ENCODE results near the gene WFDC10A.
A peak's percentile ranks its signal among the peaks of the same experiment; 100 is the strongest.
"Not testable (repeated sequence)": the region's sequence is repeated elsewhere in the genome, so short reads cannot be mapped to it uniquely, and the experiment has no call there.

Gene WFDC10A

DNA sequence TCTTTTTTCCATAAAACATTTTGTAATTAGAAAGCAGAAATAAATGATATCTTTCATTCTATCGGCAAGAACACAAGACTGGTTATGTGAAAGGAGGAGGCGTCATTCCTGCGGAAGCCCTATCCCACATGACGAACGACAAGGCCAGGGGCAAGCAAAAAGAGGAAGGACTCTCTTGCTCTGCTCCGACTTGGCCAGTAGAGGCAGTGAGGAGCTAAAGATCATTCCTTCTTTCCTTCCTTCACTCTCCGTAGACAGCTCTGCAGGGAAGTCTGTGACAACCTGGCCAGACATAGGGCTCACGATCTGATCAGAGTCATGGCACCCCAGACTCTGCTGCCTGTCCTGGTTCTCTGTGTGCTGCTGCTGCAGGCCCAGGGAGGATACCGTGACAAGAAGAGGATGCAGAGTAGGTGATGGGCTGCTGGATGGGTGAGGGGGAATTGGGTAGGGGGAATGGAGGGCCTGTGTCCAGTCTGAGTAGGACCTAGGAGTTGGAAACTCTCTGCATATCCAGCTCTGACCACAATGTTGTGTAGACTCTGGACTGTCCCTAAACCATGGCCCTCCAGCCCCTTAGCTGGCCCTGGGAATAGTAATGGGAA lies at the start of gene WFDC10A:
TSS of gene WFDC10A (plus strand) at position 244 of the 605 bp plus-strand sequence. CDS start at position 319, 75 bp downstream.
- no peaks in the 10 kb centered on the region for H3K4me1 Mint-ChIP-seq
- H3K27ac Mint-ChIP-seq: no peak within 1 kb of the TSS
- DNase-seq (ENCODE audit: low spot score in 2 of 2): peak in 1 of 2 donors; percentile 7
- ATAC-seq: peak; percentile 77
- no peak within 1 kb of the TSS for H3K4me3 Mint-ChIP-seq
- no peaks in the 10 kb centered on the region for H3K9me3 Mint-ChIP-seq
- H3K36me3 Mint-ChIP-seq: no peaks in the 10 kb centered on the region

GRCh38 chr20:45581702-45582101 lies 47.8 kb upstream of the WFDC10A start:
- Mint-ChIP-seq H3K4me3 (no peak overlapping the region), H3K27ac (no peak overlapping the region), H3K9me3 (no peaks in the 10 kb centered on the region), H3K4me1 (no peaks in the 10 kb centered on the region), H3K36me3 (no peaks in the 10 kb centered on the region)
- no peak for ATAC-seq
- no peak for DNase-seq (ENCODE audit: low spot score in 2 of 2)

DNA sequence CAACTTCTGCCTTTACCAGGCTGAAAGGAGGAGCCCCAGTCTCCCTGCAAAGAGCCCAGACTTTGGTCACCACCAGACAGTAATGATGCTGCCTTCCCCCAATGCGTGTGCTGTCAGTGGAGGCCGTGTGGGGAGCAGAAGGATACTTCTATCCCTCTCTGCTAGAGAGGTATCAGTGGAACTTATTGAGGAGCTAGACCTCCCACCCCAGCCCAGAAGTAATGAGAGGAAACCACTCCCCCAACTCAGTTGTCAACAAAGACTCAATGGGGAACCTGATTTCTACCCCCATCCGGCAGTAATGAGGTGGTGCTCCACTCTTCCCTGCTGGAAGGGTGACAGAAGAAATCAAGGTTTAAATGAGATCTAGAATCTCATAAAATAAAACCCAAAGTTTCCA lies 46.0 kb upstream of the WFDC10A start:
- Mint-ChIP-seq H3K9me3 (no peaks in the 10 kb centered on the region), H3K27ac (no peak overlapping the region), H3K4me1 (no peaks in the 10 kb centered on the region), H3K36me3 (no peaks in the 10 kb centered on the region), H3K4me3 (no peak overlapping the region)
- no peak for ATAC-seq
- no peak for DNase-seq (ENCODE audit: low spot score in 2 of 2)

DNA sequence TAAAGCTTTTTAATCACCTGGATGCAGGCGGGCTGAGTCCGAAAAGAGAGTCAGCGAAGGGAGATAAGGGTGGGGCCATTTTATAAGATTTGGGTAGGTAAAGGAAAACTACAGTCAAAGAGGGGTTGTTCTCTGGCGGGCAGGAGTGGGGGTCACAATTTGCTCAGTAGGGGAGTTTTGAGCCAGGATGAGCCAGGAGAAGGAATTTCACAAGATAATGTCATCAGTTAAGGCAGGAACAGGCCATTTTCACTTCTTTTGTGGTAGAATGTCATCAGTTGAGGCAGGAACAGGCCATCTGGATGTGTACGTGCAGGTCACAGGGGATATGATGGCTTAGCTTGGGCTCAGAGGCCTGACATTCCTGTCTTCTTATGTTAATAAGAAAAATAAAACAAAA lies 45.2 kb upstream of the WFDC10A start:
- not testable (repeated sequence) for H3K36me3 Mint-ChIP-seq; H3K4me1 Mint-ChIP-seq; ATAC-seq; H3K27ac Mint-ChIP-seq; H3K9me3 Mint-ChIP-seq; DNase-seq (ENCODE audit: low spot score in 2 of 2); H3K4me3 Mint-ChIP-seq

DNA sequence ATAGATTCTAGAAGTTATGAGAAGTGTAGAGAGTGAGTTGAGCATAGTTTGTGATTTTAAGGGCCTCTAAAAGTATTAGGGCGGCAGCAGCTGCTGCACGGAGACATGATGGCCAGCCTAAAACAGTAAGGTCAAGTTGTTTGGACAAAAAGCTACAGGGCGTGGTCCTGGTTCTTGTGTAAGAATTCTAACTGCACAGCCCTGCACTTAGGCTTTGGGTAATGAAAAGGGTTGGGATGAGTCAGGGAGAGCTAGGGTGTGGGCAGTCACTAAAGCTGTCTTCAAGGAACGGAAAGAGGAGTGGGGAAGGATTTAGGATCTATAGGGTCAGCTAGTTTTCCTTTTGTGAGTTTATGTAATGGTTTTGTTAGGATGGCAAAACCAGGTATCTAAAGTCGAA lies 43.6 kb upstream of the WFDC10A start:
- not testable (repeated sequence) for H3K27ac Mint-ChIP-seq; DNase-seq (ENCODE audit: low spot score in 2 of 2); H3K4me1 Mint-ChIP-seq; H3K9me3 Mint-ChIP-seq; ATAC-seq; H3K4me3 Mint-ChIP-seq; H3K36me3 Mint-ChIP-seq

DNA sequence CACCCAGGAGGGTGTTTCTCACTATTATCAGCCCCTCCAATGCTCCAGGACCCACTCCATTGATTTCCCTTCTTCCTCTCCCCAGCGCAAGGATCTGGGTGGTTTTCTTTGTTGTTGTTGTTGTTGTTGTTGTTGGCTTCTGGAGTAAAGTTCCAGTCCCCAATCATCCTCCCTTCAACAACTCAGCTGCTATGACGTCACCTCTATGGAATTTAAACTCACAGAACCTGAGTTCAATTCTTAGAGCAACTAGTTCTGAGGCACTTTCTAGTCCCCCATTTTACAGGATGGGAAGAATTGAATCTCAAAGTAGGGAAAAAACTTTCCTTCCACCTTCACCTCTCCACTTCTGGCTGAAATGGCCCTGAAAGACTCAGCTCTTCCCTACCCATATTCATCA lies 40.7 kb upstream of the WFDC10A start:
- Mint-ChIP-seq H3K4me1 (no peaks in the 10 kb centered on the region), H3K9me3 (no peaks in the 10 kb centered on the region), H3K27ac (no peak overlapping the region), H3K4me3 (no peak overlapping the region), H3K36me3 (no peaks in the 10 kb centered on the region)
- DNase-seq (ENCODE audit: low spot score in 2 of 2) (no peak), ATAC-seq (no peak)

GRCh38 chr20:45589725-45590124 lies 39.8 kb upstream of the WFDC10A start:
- no peaks in the 10 kb centered on the region for H3K4me1 Mint-ChIP-seq
- no peak for ATAC-seq
- H3K9me3 Mint-ChIP-seq: no peaks in the 10 kb centered on the region

GRCh38 chr20:45592574-45593189 lies 36.9 kb upstream of the WFDC10A start:
- Mint-ChIP-seq H3K36me3 (no peaks in the 10 kb centered on the region), H3K4me3 (no peak overlapping the region), H3K27ac (no peak overlapping the region), H3K9me3 (no peaks in the 10 kb centered on the region), H3K4me1 (no peaks in the 10 kb centered on the region)
- ATAC-seq: peak; percentile 67
- DNase-seq (ENCODE audit: low spot score in 2 of 2): no peak

More at GRCh38 chr20:45589725-45590124, 39.8 kb upstream of the WFDC10A start:
- Mint-ChIP-seq H3K4me3 (no peak overlapping the region), H3K27ac (no peak overlapping the region), H3K36me3 (no peaks in the 10 kb centered on the region)
- DNase-seq (ENCODE audit: low spot score in 2 of 2): no peak

DNA sequence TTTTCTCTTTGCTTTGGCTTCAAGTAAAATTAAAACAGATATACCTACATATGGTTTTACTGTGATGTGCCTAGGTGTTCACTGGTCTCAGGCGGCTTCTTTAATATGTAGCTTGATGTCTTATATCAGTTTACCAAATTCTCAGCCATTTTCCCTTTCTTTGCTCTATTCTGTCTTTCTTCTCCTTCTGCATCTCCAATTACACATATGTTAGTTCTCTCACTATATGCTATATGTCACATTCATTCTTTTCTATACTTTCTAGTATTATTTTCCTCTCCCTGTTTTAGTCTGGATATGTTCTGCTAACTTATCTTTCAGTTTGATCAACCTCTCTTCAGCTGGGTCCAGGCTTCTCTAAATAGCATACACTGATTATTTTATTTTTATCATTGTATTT lies 36.0 kb upstream of the WFDC10A start:
- DNase-seq (ENCODE audit: low spot score in 2 of 2) (no peak), ATAC-seq (no peak)
- no peak overlapping the region for H3K4me3 Mint-ChIP-seq
- no peaks in the 10 kb centered on the region for H3K4me1 Mint-ChIP-seq
- no peaks in the 10 kb centered on the region for H3K36me3 Mint-ChIP-seq
- H3K27ac Mint-ChIP-seq: no peak overlapping the region
- H3K9me3 Mint-ChIP-seq: no peaks in the 10 kb centered on the region

DNA sequence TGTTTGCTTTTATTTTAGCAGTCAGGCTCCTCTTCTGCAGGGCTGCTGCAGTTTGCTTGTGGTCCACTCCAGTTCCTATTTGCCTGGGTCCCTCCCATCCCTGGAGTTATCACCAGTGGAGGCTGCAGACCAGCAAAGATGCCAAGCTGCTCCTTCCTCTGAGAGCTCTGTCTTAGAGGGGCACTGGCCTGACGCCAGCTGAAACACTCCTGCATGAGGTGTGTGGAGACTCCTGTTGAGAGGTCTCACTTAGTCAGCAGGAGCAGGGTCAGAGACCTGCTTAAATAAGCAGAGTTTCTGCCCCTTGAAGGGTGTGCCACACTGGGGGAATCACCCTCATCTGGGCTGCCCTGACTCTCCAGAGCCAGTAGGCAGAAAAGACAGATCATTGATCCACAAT lies 34.3 kb upstream of the WFDC10A start:
- no peak for ATAC-seq

GRCh38 chr20:45607810-45608209 lies 21.7 kb upstream of the WFDC10A start:
- no peak for DNase-seq (ENCODE audit: low spot score in 2 of 2)

More for the DNA sequence above, 34.3 kb upstream of the WFDC10A start:
- no peaks in the 10 kb centered on the region for H3K36me3 Mint-ChIP-seq
- no peak for DNase-seq (ENCODE audit: low spot score in 2 of 2)
- H3K4me3 Mint-ChIP-seq: no peak overlapping the region
- H3K9me3 Mint-ChIP-seq: no peaks in the 10 kb centered on the region
- H3K27ac Mint-ChIP-seq: no peak overlapping the region
- no peaks in the 10 kb centered on the region for H3K4me1 Mint-ChIP-seq

DNA sequence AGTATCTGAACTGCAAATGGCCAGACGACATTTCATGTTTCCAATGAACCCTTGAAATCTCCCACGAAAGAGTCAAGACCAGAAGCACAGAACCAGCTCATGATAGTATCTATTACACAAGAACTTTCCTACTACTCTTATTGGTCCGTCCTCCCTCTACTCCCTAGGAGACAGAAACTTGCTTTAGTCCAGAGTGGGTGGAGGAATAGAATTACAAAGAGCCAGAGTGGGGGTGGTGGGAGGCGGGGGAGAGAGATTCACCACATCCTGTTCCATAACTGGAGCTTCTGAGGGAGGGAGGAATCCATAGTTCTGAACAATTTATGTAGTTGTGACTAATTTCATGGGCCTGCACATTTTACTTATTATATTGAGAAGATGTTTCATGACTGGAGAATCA lies 18.5 kb upstream of the WFDC10A start:
- no peaks in the 10 kb centered on the region for H3K36me3 Mint-ChIP-seq
- H3K27ac Mint-ChIP-seq: no peak overlapping the region
- H3K9me3 Mint-ChIP-seq: peaks cover 7% of the 10 kb centered on the region
- DNase-seq (ENCODE audit: low spot score in 2 of 2): no peak
- ATAC-seq: peak; percentile 84
- H3K4me3 Mint-ChIP-seq: no peak overlapping the region
- no peaks in the 10 kb centered on the region for H3K4me1 Mint-ChIP-seq

More at GRCh38 chr20:45607810-45608209, 21.7 kb upstream of the WFDC10A start:
- Mint-ChIP-seq H3K27ac (no peak overlapping the region), H3K36me3 (no peaks in the 10 kb centered on the region), H3K9me3 (peaks cover 10% of the 10 kb centered on the region), H3K4me3 (no peak overlapping the region), H3K4me1 (no peaks in the 10 kb centered on the region)
- ATAC-seq: no peak

GRCh38 chr20:45612314-45612713 lies 17.2 kb upstream of the WFDC10A start:
- no peak overlapping the region for H3K27ac Mint-ChIP-seq
- H3K9me3 Mint-ChIP-seq: peaks cover 3% of the 10 kb centered on the region
- no peak overlapping the region for H3K4me3 Mint-ChIP-seq
- no peak for DNase-seq (ENCODE audit: low spot score in 2 of 2)
- H3K4me1 Mint-ChIP-seq: no peaks in the 10 kb centered on the region
- ATAC-seq: no peak
- no peaks in the 10 kb centered on the region for H3K36me3 Mint-ChIP-seq

DNA sequence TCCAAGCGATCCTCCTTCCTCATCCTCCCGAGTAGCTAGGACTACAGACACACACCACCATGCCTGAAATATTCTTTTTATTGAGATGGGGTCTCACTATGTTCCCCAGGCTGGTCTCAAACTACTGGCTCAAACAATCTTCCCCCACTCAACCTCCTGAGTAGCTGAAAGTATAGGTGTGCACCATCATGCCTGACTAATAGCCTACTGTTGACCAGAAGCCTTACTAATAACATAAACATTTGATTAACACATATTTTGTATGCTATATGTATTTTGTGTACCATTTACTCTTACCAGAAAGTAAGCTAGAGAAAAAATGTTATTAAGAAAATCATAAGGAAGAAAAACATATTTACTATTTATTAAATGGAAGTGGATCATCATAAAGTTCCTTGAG lies 11.9 kb upstream of the WFDC10A start:
- H3K36me3 Mint-ChIP-seq: peaks cover 5% of the 10 kb centered on the region
- no peaks in the 10 kb centered on the region for H3K4me1 Mint-ChIP-seq
- no peaks in the 10 kb centered on the region for H3K9me3 Mint-ChIP-seq
- no peak for ATAC-seq
- no peak for DNase-seq (ENCODE audit: low spot score in 2 of 2)
- H3K27ac Mint-ChIP-seq: no peak overlapping the region
- no peak overlapping the region for H3K4me3 Mint-ChIP-seq

DNA sequence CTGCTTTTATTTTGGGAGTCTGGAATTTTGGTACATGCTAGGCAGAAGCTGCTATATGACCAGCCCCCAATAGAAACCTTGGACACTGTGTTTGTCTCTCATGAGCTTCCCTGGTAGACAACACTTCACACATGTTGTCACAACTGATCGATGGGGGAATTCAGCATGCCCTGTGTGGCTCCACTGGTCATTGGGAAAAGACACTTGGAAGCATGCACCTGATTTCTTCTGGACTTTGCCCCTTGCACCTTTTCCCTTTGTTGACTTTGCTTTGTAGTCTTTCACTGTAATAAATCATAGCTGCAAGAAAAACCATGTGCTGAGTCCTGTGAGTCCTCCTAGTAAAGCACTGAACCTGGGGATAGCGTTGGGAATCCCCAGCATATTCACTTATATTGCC lies 7.9 kb upstream of the WFDC10A start:
- H3K9me3 Mint-ChIP-seq: no peaks in the 10 kb centered on the region

GRCh38 chr20:45626540-45626939 lies 3.0 kb upstream of the WFDC10A start:
- H3K4me3 Mint-ChIP-seq: no peak overlapping the region
- H3K9me3 Mint-ChIP-seq: no peaks in the 10 kb centered on the region
- ATAC-seq (no peak), DNase-seq (ENCODE audit: low spot score in 2 of 2) (no peak)
- H3K4me1 Mint-ChIP-seq: no peaks in the 10 kb centered on the region
- no peaks in the 10 kb centered on the region for H3K36me3 Mint-ChIP-seq
- H3K27ac Mint-ChIP-seq: no peak overlapping the region

More for the DNA sequence above, 7.9 kb upstream of the WFDC10A start:
- H3K27ac Mint-ChIP-seq: no peak overlapping the region
- ATAC-seq (no peak), DNase-seq (ENCODE audit: low spot score in 2 of 2) (no peak)
- no peak overlapping the region for H3K4me3 Mint-ChIP-seq
- peaks cover 5% of the 10 kb centered on the region for H3K36me3 Mint-ChIP-seq
- H3K4me1 Mint-ChIP-seq: no peaks in the 10 kb centered on the region
